Glomerular endothelial cell (primary cell): ENCODE results near the gene NFU1. TPM values are rescaled to one million over a fixed set of nuclear protein-coding genes. Genes with fewer than 3 reads are reported as not detected.
"Not testable (repeated sequence)": the region's sequence is repeated elsewhere in the genome, so short reads cannot be mapped to it uniquely, and the experiment has no call there.

ENCODE experiments used
- DNase-seq: peaks from one replicate; pipeline ENCODE4 v3.0.0-alpha.2; 2011; ENCODE audit warnings: low read depth, low spot score; ENCODE audit errors: extremely low read depth
- total RNA-seq: library from RNA; depleted of rRNA; stranded (reverse); fragments of >200 nt; gene quantifications from 2 replicates; pipeline ENCODE4 v1.2.3, GENCODE V29; 2015

The NFU1 gene
- total RNA-seq, 1 donor from 2014 or later, result 36.3 TPM

GRCh38 chr2:69389271-69389670, 48.0 kb downstream of the NFU1 start:
- DNase-seq, result no peak

GRCh38 chr2:69387770-69388481, 49.3 kb downstream of the NFU1 start:
- DNase-seq, result no peak

- no peak for DNase-seq
These were observed 50.2 kb downstream of the NFU1 start, which contains the start of gene GFPT1 for GRCh38 chr2:69386789-69387734. TSS of gene GFPT1 (minus strand) at chr2:69387227. CDS start at chr2:69387071, 156 bp downstream.

- no peak for DNase-seq
These were observed 50.9 kb downstream of the NFU1 start for GRCh38 chr2:69386360-69386759.

GRCh38 chr2:69385443-69386151, 51.6 kb downstream of the NFU1 start:
- no peak for DNase-seq

- no peak for DNase-seq
These were observed 52.6 kb downstream of the NFU1 start for GRCh38 chr2:69384618-69385081.

- no peak for DNase-seq
These were observed 53.9 kb downstream of the NFU1 start for GRCh38 chr2:69383176-69383812.

GRCh38 chr2:69382547-69382946, 54.7 kb downstream of the NFU1 start:
- DNase-seq, result no peak

- no peak for DNase-seq
These were observed 55.9 kb downstream of the NFU1 start for GRCh38 chr2:69381337-69381737.

- no peak for DNase-seq
These were observed 56.9 kb downstream of the NFU1 start for GRCh38 chr2:69380072-69380917.

GRCh38 chr2:69376403-69376802, 60.8 kb downstream of the NFU1 start:
- DNase-seq, result no peak

- DNase-seq, result no peak
These were observed 61.5 kb downstream of the NFU1 start for GRCh38 chr2:69375494-69376353.

- no peak for DNase-seq
These were observed 64.5 kb downstream of the NFU1 start for GRCh38 chr2:69372767-69373166.

- DNase-seq, result no peak
These were observed 67.4 kb downstream of the NFU1 start for GRCh38 chr2:69369802-69370201.

- no peak for DNase-seq
These were observed 68.6 kb downstream of the NFU1 start for GRCh38 chr2:69368588-69368987.

GRCh38 chr2:69359371-69359770, 77.9 kb downstream of the NFU1 start:
- no peak for DNase-seq

- no peak for DNase-seq
These were observed 78.3 kb downstream of the NFU1 start for GRCh38 chr2:69358914-69359313.

- DNase-seq, result no peak
These were observed 80.8 kb downstream of the NFU1 start for GRCh38 chr2:69356471-69356870.

GRCh38 chr2:69354976-69355375, 82.3 kb downstream of the NFU1 start:
- DNase-seq, result not testable (repeated sequence)
